HEK293 (cell line): ENCODE results near the gene SIX4.

Experiments
- CTCF ChIA-PET: fragments of 350-600 bp; formaldehyde crosslinking; extraction: SDS; loops from one replicate; lab custom pipeline; 2021; ENCODE audit warnings: antibody characterized with exemption; lab: Yijun Ruan, JAX
- POLR2A ChIA-PET: fragments of 300-600 bp; formaldehyde crosslinking; extraction: SDS; loops from one replicate; lab custom pipeline; 2020; ENCODE audit warnings: antibody characterized with exemption, inconsistent platforms; lab: Yijun Ruan, JAX
- H3K27ac ChIP-seq: fragments of 200-500 bp; sonication (Bioruptor generic); 2 replicates; pipeline ENCODE4 v1.5.1; 2014; ENCODE audit warnings: low read depth, low read length, control low read depth, inconsistent platforms; ENCODE audit errors: extremely low read depth
- H3K36me3 ChIP-seq, 2 experiments: fragments of 200-500 bp in 1 of 2; sonication (Bioruptor generic) in 1 of 2; 1 replicate in 1 of 2; 2 replicates in 1 of 2; pipeline ENCODE4 v1.5.1; 2014 to 2017; ENCODE audit warnings: inconsistent platforms in 2 of 2, low read length in 2 of 2; ENCODE audit not compliant: control insufficient read depth in 2 of 2, insufficient read depth in 1 of 2
- H3K4me1 ChIP-seq: fragments of 200-500 bp; sonication (Bioruptor generic); 2 replicates; pipeline ENCODE4 v1.5.1; 2014; ENCODE audit warnings: mild to moderate bottlenecking, low read length, inconsistent platforms; ENCODE audit not compliant: control insufficient read depth, insufficient read depth
- H3K4me3 ChIP-seq: 2 replicates; pipeline ENCODE4 v1.5.1; 2011; ENCODE audit warnings: low read depth, mild to moderate bottlenecking, control low read depth, low read length, moderate library complexity
- H3K9me3 ChIP-seq: fragments of 200-500 bp; sonication (Bioruptor generic); 2 replicates; pipeline ENCODE4 v1.5.1; 2014; ENCODE audit warnings: low read depth, low read length, inconsistent platforms; ENCODE audit not compliant: control insufficient read depth, insufficient read depth
- FEZF1 ChIP-seq: fragments of 450-650 bp; formaldehyde crosslinking; IDR thresholded peaks from 2 replicates; pipeline ENCODE4 v1.5.1; 2016; ENCODE audit warnings: missing biosample characterization, missing genetic modification characterization
- GLI2 ChIP-seq: fragments of 450-650 bp; formaldehyde crosslinking; IDR thresholded peaks from 2 replicates; pipeline ENCODE4; 2017; ENCODE audit warnings: missing biosample characterization, missing genetic modification characterization, low read depth, borderline replicate concordance
- GLI4 ChIP-seq: fragments of 450-650 bp; formaldehyde crosslinking; IDR thresholded peaks from 2 replicates; pipeline ENCODE4 v1.5.1; 2016; ENCODE audit warnings: missing biosample characterization, missing genetic modification characterization
- HOXD13 ChIP-seq: sonication (generic); formaldehyde crosslinking; IDR thresholded peaks from 2 replicates; pipeline ENCODE4 v1.8.0; 2022; ENCODE audit warnings: missing genetic modification reagents, borderline replicate concordance
- KLF16 ChIP-seq: fragments of 450-650 bp; formaldehyde crosslinking; IDR thresholded peaks from 2 replicates; pipeline ENCODE4 v1.5.1; 2017; ENCODE audit warnings: missing biosample characterization, missing genetic modification characterization
- PATZ1 ChIP-seq: fragments of 450-650 bp; formaldehyde crosslinking; IDR thresholded peaks from 2 replicates; pipeline ENCODE4 v1.5.1; 2016; ENCODE audit warnings: missing biosample characterization, missing genetic modification characterization
- REPIN1 ChIP-seq: fragments of 450-650 bp; formaldehyde crosslinking; IDR thresholded peaks from 2 replicates; pipeline ENCODE4 v1.5.1; 2017; ENCODE audit warnings: missing biosample characterization, missing genetic modification characterization, low read depth
- TCF7L2 ChIP-seq: IDR thresholded peaks from 2 replicates; pipeline ENCODE4 v1.6.1; 2011; ENCODE audit warnings: low read depth, mild to moderate bottlenecking, inconsistent platforms, low read length, moderate library complexity, borderline replicate concordance
- ZIC2 ChIP-seq: fragments of 450-650 bp; formaldehyde crosslinking; IDR thresholded peaks from 2 replicates; pipeline ENCODE4 v1.5.1; 2016; ENCODE audit warnings: missing biosample characterization, missing genetic modification characterization
- ZNF157 ChIP-seq: fragments of 450-650 bp; formaldehyde crosslinking; IDR thresholded peaks from 2 replicates; pipeline ENCODE4 v1.5.1; 2016; ENCODE audit warnings: missing biosample characterization, missing genetic modification characterization
- ZNF221 ChIP-seq: fragments of 450-650 bp; formaldehyde crosslinking; IDR thresholded peaks from 2 replicates; pipeline ENCODE4 v1.5.1; 2017; ENCODE audit warnings: missing biosample characterization, missing genetic modification characterization, borderline replicate concordance
- ZNF292 ChIP-seq: fragments of 450-650 bp; formaldehyde crosslinking; IDR thresholded peaks from 2 replicates; pipeline ENCODE4 v1.5.1; 2016; ENCODE audit warnings: low read depth, missing biosample characterization, missing genetic modification characterization, borderline replicate concordance
- ZNF350 ChIP-seq: fragments of 450-650 bp; formaldehyde crosslinking; IDR thresholded peaks from 2 replicates; pipeline ENCODE4 v1.5.0; 2017; ENCODE audit warnings: missing biosample characterization, mild to moderate bottlenecking, missing genetic modification characterization
- ZNF354C ChIP-seq: fragments of 450-650 bp; formaldehyde crosslinking; IDR thresholded peaks from 2 replicates; pipeline ENCODE4 v1.5.1; 2016; ENCODE audit warnings: missing biosample characterization, missing genetic modification characterization, low read depth, borderline replicate concordance
- ZNF404 ChIP-seq: fragments of 450-650 bp; formaldehyde crosslinking; IDR thresholded peaks from 2 replicates; pipeline ENCODE4 v1.5.1; 2017; ENCODE audit warnings: missing biosample characterization, missing genetic modification characterization
- ZNF623 ChIP-seq: fragments of 450-650 bp; formaldehyde crosslinking; IDR thresholded peaks from 2 replicates; pipeline ENCODE4 v1.5.1; 2016; ENCODE audit warnings: missing biosample characterization, missing genetic modification characterization
- ZNF645 ChIP-seq: fragments of 450-650 bp; formaldehyde crosslinking; IDR thresholded peaks from 2 replicates; pipeline ENCODE4; 2016; ENCODE audit warnings: missing biosample characterization, missing genetic modification characterization
- ZNF76 ChIP-seq: fragments of 450-650 bp; formaldehyde crosslinking; IDR thresholded peaks from 2 replicates; pipeline ENCODE4; 2016; ENCODE audit warnings: low read depth, missing biosample characterization, missing genetic modification characterization, borderline replicate concordance
- ZNF776 ChIP-seq: fragments of 450-650 bp; formaldehyde crosslinking; IDR thresholded peaks from 2 replicates; pipeline ENCODE4 v1.5.0; 2017; ENCODE audit warnings: missing biosample characterization, missing genetic modification characterization, borderline replicate concordance
- ZSCAN16 ChIP-seq: fragments of 450-650 bp; formaldehyde crosslinking; IDR thresholded peaks from 2 replicates; pipeline ENCODE4 v1.5.1; 2016; ENCODE audit warnings: missing biosample characterization, missing genetic modification characterization
- ZSCAN4 ChIP-seq: fragments of 450-650 bp; formaldehyde crosslinking; IDR thresholded peaks from 2 replicates; pipeline ENCODE4 v1.5.1; 2017; ENCODE audit warnings: missing biosample characterization, missing genetic modification characterization
- TF ChIP-seq, protein P1 (sequence below): fragments of 450-650 bp; formaldehyde crosslinking; optimal IDR thresholded peaks from 2 replicates; pipeline ENCODE3; 2016; ENCODE audit warnings: missing biosample characterization, mild to moderate bottlenecking, missing genetic modification characterization

The SIX4 gene

DNA sequence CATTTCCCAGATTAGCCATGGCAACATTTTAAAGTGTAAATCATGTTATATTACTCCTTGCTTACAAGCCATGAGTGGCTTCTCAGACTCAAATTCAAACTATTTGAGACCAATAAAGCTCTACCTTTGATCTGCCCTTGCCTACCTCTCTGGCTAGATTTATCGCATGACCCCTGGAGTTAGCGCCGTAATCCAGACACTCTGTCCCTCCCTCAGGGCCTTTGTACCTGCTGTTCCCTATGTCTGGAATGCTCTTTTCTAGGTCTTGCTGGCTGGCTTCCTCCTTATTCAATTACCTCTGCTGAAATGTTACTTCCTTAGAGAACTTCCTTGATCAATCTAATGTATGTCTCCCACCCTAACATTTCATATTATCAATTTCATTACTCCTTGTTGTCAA lies 16.3 kb downstream of the SIX4 start:
- Histone ChIP-seq H3K4me1 (no peaks in the 10 kb centered on the region), H3K4me3 (no peak overlapping the region), H3K9me3 (no peaks in the 10 kb centered on the region), H3K36me3 (peaks cover 7 to 11% of the 10 kb centered on the region in 2 experiments; a peak in 2 of 3 replicates), H3K27ac (no peak overlapping the region)
- no peak for TF ChIP-seq ZNF776
- TF ChIP-seq ZNF623: peak; percentile 44
- no peak; the same call in 1 of the 2 replicates for TF ChIP-seq ZIC2 (tag by site-specific recombination)
- TF ChIP-seq PATZ1 (tag by site-specific recombination): no peak
- TF ChIP-seq FEZF1 (tag by site-specific recombination): peak; percentile 74
- TF ChIP-seq ZNF350 (tag by site-specific recombination): no peak
- TF ChIP-seq GLI2 (tag by site-specific recombination): no peak
- no peak for TF ChIP-seq ZNF292
- TF ChIP-seq GLI4 (tag by site-specific recombination): no peak
- no peak for TF ChIP-seq KLF16 (tag by site-specific recombination)
- peak; percentile 26; the same call in 1 of the 2 replicates for TF ChIP-seq TCF7L2
- TF ChIP-seq ZNF76 (tag by site-specific recombination): no peak
- no peak for TF ChIP-seq ZNF404
- TF ChIP-seq ZNF354C (tag by site-specific recombination): no peak
- no peak for TF ChIP-seq ZSCAN16 (tag by site-specific recombination)
- no peak for TF ChIP-seq ZSCAN4 (tag by site-specific recombination)
- no peak for TF ChIP-seq REPIN1 (tag by site-specific recombination)
- no peak for TF ChIP-seq ZNF645 (tag by site-specific recombination)
- TF ChIP-seq HOXD13 (CRISPR knock-in tag): no peak
- TF ChIP-seq, protein P1, sequence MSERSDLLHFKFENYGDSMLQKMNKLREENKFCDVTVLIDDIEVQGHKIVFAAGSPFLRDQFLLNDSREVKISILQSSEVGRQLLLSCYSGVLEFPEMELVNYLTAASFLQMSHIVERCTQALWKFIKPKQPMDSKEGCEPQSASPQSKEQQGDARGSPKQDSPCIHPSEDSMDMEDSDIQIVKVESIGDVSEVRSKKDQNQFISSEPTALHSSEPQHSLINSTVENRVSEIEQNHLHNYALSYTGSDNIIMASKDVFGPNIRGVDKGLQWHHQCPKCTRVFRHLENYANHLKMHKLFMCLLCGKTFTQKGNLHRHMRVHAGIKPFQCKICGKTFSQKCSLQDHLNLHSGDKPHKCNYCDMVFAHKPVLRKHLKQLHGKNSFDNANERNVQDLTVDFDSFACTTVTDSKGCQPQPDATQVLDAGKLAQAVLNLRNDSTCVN (tag by site-specific recombination): no peak
- TF ChIP-seq ZNF157 (tag by site-specific recombination): no peak
- no peak for TF ChIP-seq ZNF221 (tag by site-specific recombination)
- ChIA-PET POLR2A (no interaction called here), CTCF (interaction anchor here (0.7 kb wide), 1 partner anchor 14 kb away, joined by 3 read pairs; no protein-coding TSS in a partner anchor)
